DND-41 (cell line): Measurements from ENCODE around the gene ST8SIA6.

Experiments used
- EZH2 ChIP-seq: IDR thresholded peaks from 3 replicates; pipeline ENCODE4 v1.6.1; 2012; ENCODE audit warnings: borderline replicate concordance, low read depth, mild to moderate bottlenecking, moderate library complexity, low read length, inconsistent platforms; ENCODE audit not compliant: severe bottlenecking
- TF ChIP-seq, protein P1 (sequence below): IDR thresholded peaks from 2 replicates; pipeline ENCODE4 v1.5.1; 2012; ENCODE audit warnings: borderline replicate concordance, low read length, moderate library complexity, mild to moderate bottlenecking; ENCODE audit not compliant: poor library complexity, severe bottlenecking; ENCODE audit errors: extremely low read depth

DNA sequence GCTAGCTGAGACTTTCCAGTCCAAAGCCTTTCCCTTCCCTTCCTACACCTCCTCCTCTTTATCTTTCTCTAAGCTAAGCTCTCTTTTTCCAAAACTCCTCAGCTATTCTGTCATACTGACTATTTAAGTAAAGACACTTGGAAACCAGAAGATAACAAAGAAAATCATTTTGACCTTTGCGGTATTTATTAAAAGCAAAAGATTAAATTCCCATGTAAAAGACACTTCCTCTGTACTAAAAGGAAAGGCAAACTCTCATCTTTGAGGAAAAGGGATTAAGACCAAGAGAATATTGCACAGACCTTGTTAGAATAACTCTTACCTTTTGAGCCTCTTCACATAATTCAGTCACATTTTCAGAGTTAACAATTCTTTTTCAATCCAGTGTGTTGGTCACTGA is 15.8 kb downstream of the ST8SIA6 start:
- TF ChIP-seq, protein P1, sequence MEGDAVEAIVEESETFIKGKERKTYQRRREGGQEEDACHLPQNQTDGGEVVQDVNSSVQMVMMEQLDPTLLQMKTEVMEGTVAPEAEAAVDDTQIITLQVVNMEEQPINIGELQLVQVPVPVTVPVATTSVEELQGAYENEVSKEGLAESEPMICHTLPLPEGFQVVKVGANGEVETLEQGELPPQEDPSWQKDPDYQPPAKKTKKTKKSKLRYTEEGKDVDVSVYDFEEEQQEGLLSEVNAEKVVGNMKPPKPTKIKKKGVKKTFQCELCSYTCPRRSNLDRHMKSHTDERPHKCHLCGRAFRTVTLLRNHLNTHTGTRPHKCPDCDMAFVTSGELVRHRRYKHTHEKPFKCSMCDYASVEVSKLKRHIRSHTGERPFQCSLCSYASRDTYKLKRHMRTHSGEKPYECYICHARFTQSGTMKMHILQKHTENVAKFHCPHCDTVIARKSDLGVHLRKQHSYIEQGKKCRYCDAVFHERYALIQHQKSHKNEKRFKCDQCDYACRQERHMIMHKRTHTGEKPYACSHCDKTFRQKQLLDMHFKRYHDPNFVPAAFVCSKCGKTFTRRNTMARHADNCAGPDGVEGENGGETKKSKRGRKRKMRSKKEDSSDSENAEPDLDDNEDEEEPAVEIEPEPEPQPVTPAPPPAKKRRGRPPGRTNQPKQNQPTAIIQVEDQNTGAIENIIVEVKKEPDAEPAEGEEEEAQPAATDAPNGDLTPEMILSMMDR: no peak
- no peak for TF ChIP-seq EZH2
